ENCODE data around the gene CSRNP2.

GRCh38 chr12:51019927-51020326, 63.5 kb downstream of the CSRNP2 start:
- TF ChIP-seq, protein P1, sequence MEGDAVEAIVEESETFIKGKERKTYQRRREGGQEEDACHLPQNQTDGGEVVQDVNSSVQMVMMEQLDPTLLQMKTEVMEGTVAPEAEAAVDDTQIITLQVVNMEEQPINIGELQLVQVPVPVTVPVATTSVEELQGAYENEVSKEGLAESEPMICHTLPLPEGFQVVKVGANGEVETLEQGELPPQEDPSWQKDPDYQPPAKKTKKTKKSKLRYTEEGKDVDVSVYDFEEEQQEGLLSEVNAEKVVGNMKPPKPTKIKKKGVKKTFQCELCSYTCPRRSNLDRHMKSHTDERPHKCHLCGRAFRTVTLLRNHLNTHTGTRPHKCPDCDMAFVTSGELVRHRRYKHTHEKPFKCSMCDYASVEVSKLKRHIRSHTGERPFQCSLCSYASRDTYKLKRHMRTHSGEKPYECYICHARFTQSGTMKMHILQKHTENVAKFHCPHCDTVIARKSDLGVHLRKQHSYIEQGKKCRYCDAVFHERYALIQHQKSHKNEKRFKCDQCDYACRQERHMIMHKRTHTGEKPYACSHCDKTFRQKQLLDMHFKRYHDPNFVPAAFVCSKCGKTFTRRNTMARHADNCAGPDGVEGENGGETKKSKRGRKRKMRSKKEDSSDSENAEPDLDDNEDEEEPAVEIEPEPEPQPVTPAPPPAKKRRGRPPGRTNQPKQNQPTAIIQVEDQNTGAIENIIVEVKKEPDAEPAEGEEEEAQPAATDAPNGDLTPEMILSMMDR (IDR thresholded peaks at IDR 0.05; ENCODE audit: low read depth, low read length): no peak
- TF ChIP-seq EZH2phosphoT487 (IDR thresholded peaks at IDR 0.05; ENCODE audit: low read depth): no peak

Measured in OCI-LY3 (cell line).